Measurements from ENCODE around the gene HEYL. TPM values are rescaled to one million over a fixed set of nuclear protein-coding genes. Genes with fewer than 3 reads are reported as not detected.

HEYL gene
- total and polyA plus RNA-seq, 9 of the 15 experiments (the other 6 are each of a cell fraction or from before 2014, with no cell fraction given), result 0.13 to 0.89 (median 0.25) TPM

DNA sequence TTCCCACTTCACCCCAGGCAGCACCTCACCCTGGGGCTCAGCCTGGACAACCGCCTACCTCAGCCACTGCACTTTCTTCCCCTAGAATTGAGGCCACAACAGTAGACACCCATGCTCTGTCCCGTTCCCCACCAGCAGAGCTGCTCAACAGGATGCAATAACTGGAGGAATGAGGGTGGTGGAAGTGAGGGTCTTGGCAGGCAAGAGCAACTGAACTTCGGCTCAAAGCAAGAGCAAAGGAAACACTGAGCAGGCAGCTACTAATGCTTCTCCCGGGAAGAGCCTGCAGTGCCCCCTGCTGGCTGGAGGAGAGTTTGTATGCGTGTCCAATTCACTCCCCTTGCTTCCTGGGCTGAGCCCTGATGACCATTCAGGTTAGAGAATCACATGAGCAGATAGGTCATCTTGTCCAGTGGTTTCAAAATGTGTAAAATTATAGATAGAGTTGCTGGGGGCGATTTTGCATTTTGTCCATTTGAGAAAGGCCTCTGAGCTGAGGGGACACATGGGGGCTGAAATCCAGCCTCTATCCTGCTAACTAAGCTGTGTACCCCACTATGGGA, 18.6 kb upstream of the HEYL start (continued):
- no peak for TF ChIP-seq HMG20A (CRISPR knock-in tag; conservative IDR thresholded peaks at IDR 0.05)
- TF ChIP-seq NFYB (IDR thresholded peaks at IDR 0.05; ENCODE audit: extremely low read depth, insufficient read length), result no peak
- no peak for TF ChIP-seq YBX1 (IDR thresholded peaks at IDR 0.05)
- TF ChIP-seq, protein P1, sequence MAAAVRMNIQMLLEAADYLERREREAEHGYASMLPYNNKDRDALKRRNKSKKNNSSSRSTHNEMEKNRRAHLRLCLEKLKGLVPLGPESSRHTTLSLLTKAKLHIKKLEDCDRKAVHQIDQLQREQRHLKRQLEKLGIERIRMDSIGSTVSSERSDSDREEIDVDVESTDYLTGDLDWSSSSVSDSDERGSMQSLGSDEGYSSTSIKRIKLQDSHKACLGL (CRISPR knock-in tag; IDR thresholded peaks at IDR 0.05; ENCODE audit: borderline replicate concordance, poor library complexity, severe bottlenecking), result no peak
- no peak for TF ChIP-seq RBM15 (IDR thresholded peaks at IDR 0.05; ENCODE audit: insufficient read depth, low read length)
- TF ChIP-seq XRCC4 (IDR thresholded peaks at IDR 0.05; ENCODE audit: extremely low read depth, insufficient read depth, insufficient read length), result no peak
- no peak for TF ChIP-seq POLR2A (conservative IDR thresholded peaks at IDR 0.05)
- TF ChIP-seq, protein P2, sequence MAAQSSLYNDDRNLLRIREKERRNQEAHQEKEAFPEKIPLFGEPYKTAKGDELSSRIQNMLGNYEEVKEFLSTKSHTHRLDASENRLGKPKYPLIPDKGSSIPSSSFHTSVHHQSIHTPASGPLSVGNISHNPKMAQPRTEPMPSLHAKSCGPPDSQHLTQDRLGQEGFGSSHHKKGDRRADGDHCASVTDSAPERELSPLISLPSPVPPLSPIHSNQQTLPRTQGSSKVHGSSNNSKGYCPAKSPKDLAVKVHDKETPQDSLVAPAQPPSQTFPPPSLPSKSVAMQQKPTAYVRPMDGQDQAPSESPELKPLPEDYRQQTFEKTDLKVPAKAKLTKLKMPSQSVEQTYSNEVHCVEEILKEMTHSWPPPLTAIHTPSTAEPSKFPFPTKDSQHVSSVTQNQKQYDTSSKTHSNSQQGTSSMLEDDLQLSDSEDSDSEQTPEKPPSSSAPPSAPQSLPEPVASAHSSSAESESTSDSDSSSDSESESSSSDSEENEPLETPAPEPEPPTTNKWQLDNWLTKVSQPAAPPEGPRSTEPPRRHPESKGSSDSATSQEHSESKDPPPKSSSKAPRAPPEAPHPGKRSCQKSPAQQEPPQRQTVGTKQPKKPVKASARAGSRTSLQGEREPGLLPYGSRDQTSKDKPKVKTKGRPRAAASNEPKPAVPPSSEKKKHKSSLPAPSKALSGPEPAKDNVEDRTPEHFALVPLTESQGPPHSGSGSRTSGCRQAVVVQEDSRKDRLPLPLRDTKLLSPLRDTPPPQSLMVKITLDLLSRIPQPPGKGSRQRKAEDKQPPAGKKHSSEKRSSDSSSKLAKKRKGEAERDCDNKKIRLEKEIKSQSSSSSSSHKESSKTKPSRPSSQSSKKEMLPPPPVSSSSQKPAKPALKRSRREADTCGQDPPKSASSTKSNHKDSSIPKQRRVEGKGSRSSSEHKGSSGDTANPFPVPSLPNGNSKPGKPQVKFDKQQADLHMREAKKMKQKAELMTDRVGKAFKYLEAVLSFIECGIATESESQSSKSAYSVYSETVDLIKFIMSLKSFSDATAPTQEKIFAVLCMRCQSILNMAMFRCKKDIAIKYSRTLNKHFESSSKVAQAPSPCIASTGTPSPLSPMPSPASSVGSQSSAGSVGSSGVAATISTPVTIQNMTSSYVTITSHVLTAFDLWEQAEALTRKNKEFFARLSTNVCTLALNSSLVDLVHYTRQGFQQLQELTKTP (IDR thresholded peaks at IDR 0.05; ENCODE audit: low read depth in 1 of 2, partially characterized antibody in 2 of 2), result no peak
- TF ChIP-seq ZNF778 (CRISPR knock-in tag; IDR thresholded peaks at IDR 0.05), result no peak
- peak in 1 of 2 experiments; percentile 32; a peak in 1 of 3 replicates for TF ChIP-seq CBX3 (IDR thresholded peaks at IDR 0.05; ENCODE audit: borderline replicate concordance in 1 of 2, low read length in 2 of 2)
- TF ChIP-seq BRD4 (IDR thresholded peaks at IDR 0.05), result no peak
- TF ChIP-seq KDM4B (IDR thresholded peaks at IDR 0.05; ENCODE audit: borderline replicate concordance in 2 of 2, low read depth in 1 of 2), result no peak
- TF ChIP-seq BACH1 (tag; IDR thresholded peaks at IDR 0.05), result no peak
- TF ChIP-seq, protein P3, sequence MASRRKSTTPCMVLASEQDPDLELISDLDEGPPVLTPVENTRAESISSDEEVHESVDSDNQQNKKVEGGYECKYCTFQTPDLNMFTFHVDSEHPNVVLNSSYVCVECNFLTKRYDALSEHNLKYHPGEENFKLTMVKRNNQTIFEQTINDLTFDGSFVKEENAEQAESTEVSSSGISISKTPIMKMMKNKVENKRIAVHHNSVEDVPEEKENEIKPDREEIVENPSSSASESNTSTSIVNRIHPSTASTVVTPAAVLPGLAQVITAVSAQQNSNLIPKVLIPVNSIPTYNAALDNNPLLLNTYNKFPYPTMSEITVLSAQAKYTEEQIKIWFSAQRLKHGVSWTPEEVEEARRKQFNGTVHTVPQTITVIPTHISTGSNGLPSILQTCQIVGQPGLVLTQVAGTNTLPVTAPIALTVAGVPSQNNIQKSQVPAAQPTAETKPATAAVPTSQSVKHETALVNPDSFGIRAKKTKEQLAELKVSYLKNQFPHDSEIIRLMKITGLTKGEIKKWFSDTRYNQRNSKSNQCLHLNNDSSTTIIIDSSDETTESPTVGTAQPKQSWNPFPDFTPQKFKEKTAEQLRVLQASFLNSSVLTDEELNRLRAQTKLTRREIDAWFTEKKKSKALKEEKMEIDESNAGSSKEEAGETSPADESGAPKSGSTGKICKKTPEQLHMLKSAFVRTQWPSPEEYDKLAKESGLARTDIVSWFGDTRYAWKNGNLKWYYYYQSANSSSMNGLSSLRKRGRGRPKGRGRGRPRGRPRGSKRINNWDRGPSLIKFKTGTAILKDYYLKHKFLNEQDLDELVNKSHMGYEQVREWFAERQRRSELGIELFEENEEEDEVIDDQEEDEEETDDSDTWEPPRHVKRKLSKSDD (conservative IDR thresholded peaks at IDR 0.05; ENCODE audit: low read length), result peak; percentile 59; the same call in 1 of the 2 replicates
- TF ChIP-seq MYC (IDR thresholded peaks at IDR 0.05; ENCODE audit: low read depth, low read length), result no peak; the same call in 1 of the 2 replicates
- TF ChIP-seq MYC (CRISPR knock-in tag; IDR thresholded peaks at IDR 0.05; ENCODE audit: borderline replicate concordance, low read depth), result no peak
- TF ChIP-seq CREM (IDR thresholded peaks at IDR 0.05; ENCODE audit: low read depth), result peak; percentile 70
- TF ChIP-seq SREBF2 (CRISPR knock-in tag; IDR thresholded peaks at IDR 0.05), result no peak
- 0 out of 2 replicates have a peak, but pooled peaks have one; percentile 10 for TF ChIP-seq ZKSCAN3 (CRISPR knock-in tag; IDR thresholded peaks at IDR 0.05)
- TF ChIP-seq, protein P4, sequence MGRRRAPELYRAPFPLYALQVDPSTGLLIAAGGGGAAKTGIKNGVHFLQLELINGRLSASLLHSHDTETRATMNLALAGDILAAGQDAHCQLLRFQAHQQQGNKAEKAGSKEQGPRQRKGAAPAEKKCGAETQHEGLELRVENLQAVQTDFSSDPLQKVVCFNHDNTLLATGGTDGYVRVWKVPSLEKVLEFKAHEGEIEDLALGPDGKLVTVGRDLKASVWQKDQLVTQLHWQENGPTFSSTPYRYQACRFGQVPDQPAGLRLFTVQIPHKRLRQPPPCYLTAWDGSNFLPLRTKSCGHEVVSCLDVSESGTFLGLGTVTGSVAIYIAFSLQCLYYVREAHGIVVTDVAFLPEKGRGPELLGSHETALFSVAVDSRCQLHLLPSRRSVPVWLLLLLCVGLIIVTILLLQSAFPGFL (CRISPR knock-in tag; IDR thresholded peaks at IDR 0.05), result peak; percentile 98; the same call in 1 of the 2 replicates
- no peak for TF ChIP-seq PTTG1 (tag; IDR thresholded peaks at IDR 0.05; ENCODE audit: low read depth)

Measured in K562 (cell line).